M059J (cell line): ENCODE results near the gene AP1AR. TPM values are rescaled to one million over a fixed set of nuclear protein-coding genes. Genes with fewer than 3 reads are reported as not detected.

Experiments used
- DNase-seq: peaks from one replicate; pipeline ENCODE4 v3.0.0-alpha.2; 2012; ENCODE audit warnings: low read depth
- total RNA-seq: library from RNA; depleted of rRNA; stranded (reverse); fragments of >200 nt; shearing (Covaris generic); gene quantifications from 2 replicates; pipeline ENCODE4 v1.2.3, GENCODE V29; 2014

The AP1AR gene
- total RNA-seq, 1 experiment from 2014 or later, result 10.4 TPM

GRCh38 chr4:112222219-112222955, 9.2 kb upstream of the AP1AR start:
- DNase-seq, result no peak

DNA sequence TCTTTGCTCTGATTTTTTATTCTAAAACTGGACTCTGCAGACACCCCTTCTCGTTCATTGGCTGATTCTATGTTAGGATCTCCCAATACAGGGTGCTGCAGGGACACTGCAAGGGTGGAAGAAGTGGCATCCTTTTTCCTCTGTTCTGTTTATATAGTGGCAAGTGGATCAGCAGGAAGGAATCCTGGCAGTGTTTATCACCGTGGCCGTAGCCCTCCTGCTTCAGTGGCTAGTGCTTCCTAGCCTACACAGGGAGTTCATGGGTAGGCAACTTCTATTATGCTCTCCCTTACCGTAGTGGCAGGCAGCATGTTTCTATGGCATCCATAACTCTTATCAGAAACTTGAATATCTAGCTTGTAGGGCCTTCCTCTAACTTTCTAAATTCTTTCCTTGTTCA, 6.4 kb upstream of the AP1AR start:
- DNase-seq, result no peak

- DNase-seq, result peak; percentile 93
Observed at GRCh38 chr4:112230879-112231778, 458 bp upstream of the AP1AR start.

DNA sequence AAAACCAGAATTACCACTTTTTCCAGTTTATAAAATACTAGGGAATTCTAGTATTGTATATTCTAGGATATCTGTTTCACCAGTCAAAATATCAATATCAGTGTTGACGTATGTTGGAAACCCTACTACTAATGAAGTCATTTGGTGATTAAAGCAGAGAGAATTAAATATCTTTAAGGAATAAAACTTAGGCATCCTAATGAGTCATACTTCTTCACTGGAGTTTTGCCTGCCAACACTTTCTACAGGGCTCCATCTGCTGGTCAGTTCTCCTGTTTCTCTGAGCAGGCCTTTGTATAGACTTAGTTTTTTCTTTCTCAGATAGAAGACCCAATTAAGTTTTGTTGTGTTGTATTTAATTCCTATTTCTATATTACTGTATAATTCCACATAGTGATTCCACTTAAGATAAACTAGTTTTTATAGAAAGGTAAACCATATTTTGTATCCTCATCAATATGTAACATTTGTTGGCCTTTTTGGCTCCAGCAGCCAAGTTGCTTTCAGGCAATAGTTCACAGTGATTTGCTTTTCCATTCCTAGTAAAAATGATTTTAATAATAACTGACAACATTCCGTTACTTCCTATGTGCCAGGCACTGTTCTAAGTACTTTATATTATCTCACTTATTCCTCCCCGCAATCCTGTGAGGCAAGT, 3.5 kb downstream of the AP1AR start:
- DNase-seq, result peak; percentile 82

DNA sequence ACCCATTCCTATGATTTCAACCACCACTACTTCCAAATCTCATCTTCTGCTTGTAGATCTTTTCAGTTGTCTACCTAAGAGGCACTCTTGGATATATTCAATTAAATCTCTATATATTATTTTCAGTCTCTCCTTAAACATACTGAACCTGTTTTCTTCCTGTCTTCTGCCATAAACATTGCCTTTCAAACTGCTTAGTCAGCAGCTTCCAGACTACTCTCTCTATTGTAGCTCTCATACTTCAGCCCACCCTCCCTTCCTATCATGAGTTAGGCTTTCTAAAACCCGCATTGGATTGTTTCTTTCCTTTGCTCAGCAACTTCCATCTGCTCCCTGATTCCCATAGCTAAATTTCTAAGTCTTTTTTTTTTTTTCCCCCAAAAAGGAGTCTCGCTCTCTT, 4.5 kb downstream of the AP1AR start:
- no peak for DNase-seq

- no peak for DNase-seq
Observed at GRCh38 chr4:112238833-112239232, 7.2 kb downstream of the AP1AR start.

DNA sequence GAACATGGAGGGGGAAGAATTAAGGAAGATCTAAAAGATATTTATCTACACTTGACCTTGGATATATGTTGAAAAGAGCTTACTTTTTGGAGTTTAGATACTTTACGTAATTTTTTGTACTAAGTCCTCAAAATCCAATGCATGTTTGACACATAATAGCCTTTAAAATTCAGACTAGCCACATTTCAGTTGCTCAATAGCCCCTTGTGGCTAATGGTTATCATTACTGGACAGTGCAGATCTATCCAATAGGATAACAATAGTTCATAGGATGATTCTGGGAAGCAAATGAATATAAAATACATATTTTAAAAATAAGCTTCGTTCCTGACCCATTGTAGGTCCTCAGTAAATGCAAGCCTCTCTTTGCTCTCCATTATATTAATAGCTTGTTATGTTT, 13.8 kb downstream of the AP1AR start:
- DNase-seq, result no peak

- DNase-seq, result no peak
Observed at GRCh38 chr4:112247021-112247420, 15.4 kb downstream of the AP1AR start.

DNA sequence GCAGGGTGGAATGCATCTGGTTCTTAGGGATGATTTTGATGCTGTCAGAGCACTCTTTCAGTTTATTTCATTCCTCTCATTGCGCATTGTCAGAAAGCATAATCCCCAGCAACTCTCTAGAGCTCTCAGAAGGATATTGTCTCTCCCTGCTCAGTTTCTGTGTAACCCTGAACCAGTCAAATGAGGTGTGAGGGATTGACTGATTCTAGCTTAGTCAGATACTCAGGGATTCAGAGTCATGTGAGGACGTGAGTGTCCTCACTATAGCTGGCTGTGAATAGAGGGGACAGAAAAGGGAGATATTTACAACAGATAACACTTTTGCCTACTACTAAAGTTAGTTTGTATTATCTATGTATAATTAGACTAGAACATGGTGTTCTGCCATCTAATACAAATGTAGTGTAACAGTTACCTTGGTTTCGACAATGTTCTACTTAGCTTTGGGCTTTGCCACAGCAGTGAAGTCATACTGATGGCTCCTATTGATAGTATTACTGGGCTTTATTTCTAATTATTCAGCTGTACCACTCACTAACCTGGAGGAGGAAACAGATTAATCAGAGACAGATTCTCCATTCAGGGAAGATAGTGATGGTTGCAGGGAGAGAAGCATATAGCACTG, 19.5 kb downstream of the AP1AR start:
- DNase-seq, result no peak

GRCh38 chr4:112252234-112252633, 20.6 kb downstream of the AP1AR start:
- no peak for DNase-seq

GRCh38 chr4:112253382-112254000, 21.9 kb downstream of the AP1AR start:
- no peak for DNase-seq

GRCh38 chr4:112257098-112257497, 25.5 kb downstream of the AP1AR start:
- DNase-seq, result no peak

DNA sequence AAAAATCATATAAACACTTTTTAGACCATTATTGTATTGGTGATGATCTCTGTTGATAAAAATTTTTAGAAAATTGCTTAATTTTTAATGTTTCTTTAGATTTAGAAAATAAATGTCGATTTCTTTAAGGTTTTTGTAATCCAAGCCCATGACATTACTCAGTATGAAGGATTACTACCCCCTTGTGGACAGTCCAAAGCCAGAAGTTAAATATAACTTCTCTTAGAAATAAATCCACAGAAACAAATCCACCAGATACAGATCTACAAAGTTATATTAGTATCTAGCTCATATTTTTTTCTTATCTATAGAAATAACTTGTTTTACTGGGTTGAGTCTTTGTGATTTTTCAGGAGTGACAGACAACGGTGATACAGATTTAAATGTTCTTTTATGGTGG, 35.2 kb downstream of the AP1AR start:
- no peak for DNase-seq

DNA sequence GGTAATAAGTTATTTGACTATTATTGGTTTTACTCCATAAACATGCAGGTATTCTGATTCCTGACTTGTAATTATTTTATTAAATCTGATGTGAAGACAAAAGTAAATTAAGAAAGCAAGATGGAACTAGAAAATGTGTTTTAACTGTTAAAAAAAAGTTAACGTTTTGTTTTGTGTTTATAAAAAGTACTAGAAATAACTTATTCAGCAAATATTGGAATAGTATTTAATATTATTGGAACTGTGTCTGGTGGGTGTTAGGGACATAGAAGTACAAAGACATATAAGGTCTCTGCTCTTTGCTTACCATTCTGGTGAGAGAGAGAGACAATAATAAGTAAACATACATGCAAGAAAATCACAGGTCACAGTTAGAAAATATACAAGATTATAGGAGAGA, 38.5 kb downstream of the AP1AR start:
- no peak for DNase-seq

DNA sequence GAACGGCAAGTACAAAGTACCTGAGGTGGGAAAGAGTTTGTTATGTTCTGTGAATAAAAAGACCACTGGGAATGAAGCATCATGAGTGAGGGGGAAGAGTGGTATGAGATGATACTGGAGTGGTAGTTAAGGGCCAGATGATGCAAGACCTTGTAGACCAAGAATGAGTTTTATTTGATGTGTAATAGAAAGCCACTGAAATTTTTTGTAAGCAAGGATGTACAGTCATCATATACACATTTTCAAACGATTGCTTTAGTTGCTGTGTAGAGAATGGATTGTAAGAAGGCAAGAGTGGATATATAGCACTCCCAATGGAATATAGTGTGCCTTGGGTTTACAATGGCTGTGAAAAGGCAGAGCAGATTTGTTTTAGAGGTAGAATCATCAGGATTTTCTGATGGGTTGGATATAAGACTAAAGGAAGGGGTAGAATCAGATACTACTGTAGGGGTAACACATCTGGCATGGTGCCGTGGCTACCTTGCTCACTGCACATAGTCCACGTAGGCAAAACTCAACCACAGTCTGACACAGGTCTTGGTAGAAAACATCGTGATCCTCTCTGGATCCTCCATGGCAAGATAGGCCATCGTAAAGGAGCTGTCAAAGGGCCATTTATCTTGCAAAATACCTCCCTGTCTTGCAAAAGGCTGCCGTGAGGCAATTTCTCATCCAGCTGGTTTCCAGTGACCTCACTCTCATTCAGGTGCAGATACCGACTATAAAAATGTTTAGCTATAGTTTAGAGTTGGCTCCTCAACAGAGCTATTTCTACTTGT, 39.2 kb downstream of the AP1AR start:
- peak; percentile 58 for DNase-seq

- DNase-seq, result no peak
Observed at GRCh38 chr4:112272292-112272691, 40.7 kb downstream of the AP1AR start.

DNA sequence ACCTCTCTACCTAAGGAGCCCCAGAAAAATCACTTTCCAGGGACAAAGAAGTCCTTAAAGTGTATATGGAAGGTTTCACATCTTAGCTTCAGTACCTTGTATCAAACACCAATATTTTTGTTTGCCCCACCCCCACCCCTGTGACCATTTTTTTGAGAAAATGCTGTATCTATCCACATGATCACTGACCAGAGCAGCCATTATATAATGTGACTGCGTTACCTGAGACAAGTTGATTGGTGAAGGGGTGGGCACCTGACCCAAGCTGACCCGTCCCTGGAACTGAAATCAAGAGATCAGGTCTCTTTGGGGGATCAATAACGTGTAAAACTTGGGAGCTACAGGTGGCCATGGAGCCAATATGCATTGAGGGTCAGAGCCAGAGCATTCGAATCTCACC, 43.4 kb downstream of the AP1AR start:
- no peak for DNase-seq

GRCh38 chr4:112276113-112276512, 44.5 kb downstream of the AP1AR start:
- no peak for DNase-seq

DNA sequence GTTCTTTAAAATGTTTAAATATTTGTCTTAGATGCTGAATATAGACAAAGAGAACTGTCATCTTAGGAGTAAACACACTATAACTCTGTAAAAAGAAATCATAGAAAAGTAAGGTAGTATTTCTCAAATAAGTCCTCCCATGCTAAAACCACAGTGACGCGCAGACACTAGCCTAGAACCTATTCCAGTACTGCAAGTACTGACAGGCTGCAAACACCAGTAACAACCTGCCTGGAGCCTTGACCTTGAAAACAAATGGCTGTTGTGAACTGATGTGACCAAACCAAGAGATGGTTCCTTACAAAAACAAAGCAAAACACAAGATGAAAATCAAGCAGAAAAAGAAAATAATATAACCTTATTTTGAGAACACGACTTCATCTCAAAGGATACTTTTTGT, 45.6 kb downstream of the AP1AR start:
- DNase-seq, result no peak

GRCh38 chr4:112277705-112278448, 46.3 kb downstream of the AP1AR start:
- DNase-seq, result peak; percentile 18
